Gastroesophageal sphincter (tissue), 4 donors: ENCODE data around the gene JAG2. TPM values are rescaled to one million over a fixed set of nuclear protein-coding genes. Genes with fewer than 3 reads are reported as not detected.

Experiments used
- ATAC-seq: fragments of 150-250 bp; one replicate; pipeline ENCODE4 v1.9.1; 2016; ENCODE audit warnings: mild to moderate bottlenecking, moderate library complexity
- H3K27ac ChIP-seq, 4 donors: fragments of 200-600 bp; sonication (generic) in 3 of 4; 1 replicate in 3 of 4; 2 replicates in 1 of 4; pipeline ENCODE4 v1.5.1; 2016 to 2019
- H3K27me3 ChIP-seq: fragments of 200-600 bp; sonication (generic); one replicate; pipeline ENCODE4 v1.5.1; 2019
- H3K36me3 ChIP-seq, 2 donors: fragments of 200-600 bp; sonication (generic); one replicate each; pipeline ENCODE4 v1.5.1; 2019; ENCODE audit warnings: control low read depth in 1 of 2
- H3K4me1 ChIP-seq, 3 donors: fragments of 200-600 bp; sonication (generic); 1 replicate in 2 of 3; 2 replicates in 1 of 3; pipeline ENCODE4 v1.5.1; 2016 to 2019; ENCODE audit warnings: control low read depth in 2 of 3
- H3K4me3 ChIP-seq, 2 donors: fragments of 200-600 bp; sonication (generic); one replicate each; pipeline ENCODE4 v1.5.1; 2019; ENCODE audit warnings: mild to moderate bottlenecking in 1 of 2, moderate library complexity in 1 of 2
- H3K9me3 ChIP-seq, 3 donors: fragments of 200-600 bp; sonication (generic); one replicate each; pipeline ENCODE4 v1.5.1; 2017 to 2019; ENCODE audit warnings: control low read depth in 2 of 3
- CTCF ChIP-seq, 4 experiments: fragments of 200-600 bp in 2 of 4; fragments of 450-650 bp in 2 of 4; sonication (generic) in 1 of 4; IDR thresholded peaks; one replicate each; pipeline ENCODE4 v1.5.1; 2017 to 2019; ENCODE audit warnings: antibody characterized with exemption in 4 of 4, mild to moderate bottlenecking in 2 of 4, moderate library complexity in 2 of 4
- EP300 ChIP-seq: sonication (generic); formaldehyde crosslinking; IDR thresholded peaks from one replicate; pipeline ENCODE4 v1.6.1; 2017; ENCODE audit warnings: antibody characterized with exemption, mild to moderate bottlenecking
- POLR2A ChIP-seq, 2 donors: fragments of 450-650 bp; IDR thresholded peaks; one replicate each; pipeline ENCODE4 v1.6.1; 2017; ENCODE audit warnings: antibody characterized with exemption in 2 of 2, mild to moderate bottlenecking in 2 of 2, moderate library complexity in 1 of 2
- POLR2AphosphoS5 ChIP-seq: sonication (generic); formaldehyde crosslinking; IDR thresholded peaks from one replicate; pipeline ENCODE4 v1.6.1; 2017; ENCODE audit warnings: antibody characterized with exemption
- WGBS, 2 donors: methylation state at CpG; one replicate each; pipeline ENCODE4 v1.1.5; 2018; ENCODE audit warnings: low coverage in 1 of 2; 5-methylcytosine and 5-hydroxymethylcytosine counted together
- total RNA-seq, 4 donors: library from RNA; depleted of rRNA; stranded (reverse); fragments of >200 nt; gene quantifications; one replicate each; pipeline ENCODE4 v1.1.0, GENCODE V29; 2016

Gene JAG2
- total RNA-seq, 4 donors from 2014 or later, result 3.7 to 18.8 (median 14.5) TPM

DNA sequence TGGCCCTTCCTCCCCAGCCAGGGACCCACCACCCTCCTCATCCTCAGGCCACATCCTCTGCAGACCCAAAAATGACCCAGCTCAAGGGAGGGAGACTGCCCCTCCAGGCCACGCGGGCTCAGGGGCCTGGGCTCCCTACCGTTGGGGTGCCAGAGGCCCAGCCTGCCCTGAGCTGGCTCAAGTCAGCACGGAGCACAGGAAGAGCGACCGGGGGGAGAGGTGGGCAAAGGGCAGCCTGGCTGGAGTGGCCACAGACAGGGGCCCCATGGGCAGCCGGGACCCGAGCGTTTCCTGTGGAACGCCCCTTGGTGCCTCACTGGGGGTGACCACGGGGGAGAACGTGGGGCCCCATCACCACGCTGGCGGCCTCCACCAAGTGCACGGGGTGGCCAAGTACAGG, 10.7 kb downstream of the JAG2 start:
- no peak for ATAC-seq
- Histone ChIP-seq H3K27me3 (peaks cover 18% of the 10 kb centered on the region), H3K4me1 (no peaks in the 10 kb centered on the region), H3K4me3 (no peak overlapping the region), H3K9me3 (no peaks in the 10 kb centered on the region), H3K27ac (no peak overlapping the region), H3K36me3 (no peaks in the 10 kb centered on the region)
- 90% methylated on average over 2 of the region's 15 CpGs; no CpG with 5 or more reads in 1 of the 2 donors for WGBS, 2 donors
- TF ChIP-seq EP300 (no peak), POLR2AphosphoS5 (no peak), CTCF (IDR thresholded peaks at IDR 0.05) (no peak), POLR2A (IDR thresholded peaks at IDR 0.05) (no peak)

DNA sequence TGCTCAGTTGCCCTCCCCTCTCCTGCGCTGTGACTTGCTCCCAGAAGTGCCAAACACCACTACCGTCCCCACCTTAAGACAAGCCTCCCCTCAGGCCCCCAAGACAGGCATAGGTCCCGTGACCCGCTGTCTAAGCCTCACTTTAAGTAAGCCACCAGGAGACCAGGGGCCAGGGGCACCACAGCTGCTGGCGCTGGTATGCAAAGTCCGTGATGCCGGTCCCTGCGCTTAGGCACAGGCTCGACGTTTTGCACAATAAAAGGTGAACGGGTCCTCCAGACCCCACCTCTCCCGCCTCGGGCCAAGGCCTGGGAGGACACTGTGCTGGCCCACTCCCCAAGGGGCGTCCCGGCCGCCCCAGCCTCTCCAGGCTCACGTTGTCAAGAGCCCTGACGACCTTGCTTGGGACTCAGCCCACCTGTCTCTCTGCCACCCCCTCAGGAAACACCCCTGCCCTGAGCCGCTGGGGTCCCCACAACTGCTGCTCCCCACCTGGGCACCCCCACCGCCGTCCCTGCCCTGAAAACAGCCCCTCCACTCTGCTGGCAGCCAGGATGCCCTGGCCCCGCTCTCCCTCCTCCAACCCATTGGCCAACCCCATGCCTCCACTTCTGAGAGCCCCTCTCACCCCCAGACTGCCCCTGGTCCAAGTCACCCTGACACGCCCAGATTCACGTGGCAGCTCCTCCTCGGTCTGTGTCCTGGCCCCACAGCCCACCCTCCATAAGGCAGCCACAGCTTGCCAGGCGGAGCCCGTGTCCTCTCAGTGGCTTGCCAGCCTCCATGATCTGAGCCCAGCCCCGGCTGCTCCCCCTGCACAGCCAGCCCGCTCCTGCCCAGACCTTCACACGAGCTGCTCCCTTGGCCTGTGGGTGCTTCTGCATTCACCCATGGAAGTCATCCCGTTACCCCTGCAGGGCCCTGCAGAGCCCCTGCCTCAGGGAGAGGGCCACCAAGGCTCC, 11.9 kb downstream of the JAG2 start:
- no peak for ATAC-seq
- 79% methylated on average over 7 of the region's 31 CpGs; no CpG with 5 or more reads in 1 of the 2 donors for WGBS, 2 donors
- H3K27me3 ChIP-seq, result peaks cover 13% of the 10 kb centered on the region
- TF ChIP-seq EP300, result no peak
- TF ChIP-seq CTCF (IDR thresholded peaks at IDR 0.05), result no peak
- TF ChIP-seq POLR2AphosphoS5, result no peak
- TF ChIP-seq POLR2A (IDR thresholded peaks at IDR 0.05), result no peak
- H3K9me3 ChIP-seq, result no peaks in the 10 kb centered on the region
- no peak overlapping the region for H3K27ac ChIP-seq
- H3K4me1 ChIP-seq, result no peaks in the 10 kb centered on the region
- H3K36me3 ChIP-seq, result no peaks in the 10 kb centered on the region
- no peak overlapping the region for H3K4me3 ChIP-seq

GRCh38 chr14:105155681-105156413, 12.7 kb downstream of the JAG2 start:
- H3K4me1 ChIP-seq, result no peaks in the 10 kb centered on the region
- H3K27me3 ChIP-seq, result peaks cover 13% of the 10 kb centered on the region
- no peak overlapping the region for H3K27ac ChIP-seq
- no CpG with 5 or more reads among the region's 48 CpGs for WGBS, 2 donors
- no peaks in the 10 kb centered on the region for H3K9me3 ChIP-seq
- no peaks in the 10 kb centered on the region for H3K36me3 ChIP-seq
- TF ChIP-seq CTCF (IDR thresholded peaks at IDR 0.05), result no peak
- TF ChIP-seq EP300, result no peak
- no peak for TF ChIP-seq POLR2A (IDR thresholded peaks at IDR 0.05)
- no peak overlapping the region for H3K4me3 ChIP-seq
- no peak for ATAC-seq

DNA sequence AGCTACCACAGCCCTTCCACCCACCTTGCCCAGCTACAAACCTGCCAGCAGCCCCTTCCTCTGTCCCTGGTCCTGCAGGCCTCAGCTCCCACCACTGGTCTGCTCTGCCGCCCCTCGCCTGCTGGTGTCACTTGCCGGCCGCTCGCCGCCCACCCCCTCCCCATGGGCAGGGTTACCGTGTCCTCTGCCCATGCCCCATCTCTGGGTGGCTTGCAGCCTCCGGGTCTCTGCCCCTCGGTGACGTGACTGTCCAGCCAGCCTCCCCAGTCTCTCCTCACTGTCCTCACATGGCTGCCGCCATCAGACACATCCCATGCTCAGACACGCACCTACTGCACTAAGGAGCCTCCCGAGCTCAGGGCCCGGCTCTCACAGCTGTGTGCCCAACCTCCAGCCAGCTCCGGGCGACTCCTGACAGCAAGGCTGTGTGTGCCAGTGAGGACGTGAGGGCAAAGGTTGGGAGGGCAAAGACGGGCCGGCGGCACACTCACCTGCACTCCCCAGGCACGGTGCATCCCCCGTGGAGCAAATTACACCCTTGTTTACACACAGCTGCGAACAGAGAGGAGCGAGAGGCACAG, 13.4 kb downstream of the JAG2 start:
- Histone ChIP-seq H3K36me3 (peaks cover 0 to 4% of the 10 kb centered on the region in 2 donors), H3K9me3 (no peaks in the 10 kb centered on the region), H3K4me1 (no peaks in the 10 kb centered on the region), H3K4me3 (no peak overlapping the region), H3K27ac (no peak overlapping the region), H3K27me3 (peaks cover 13% of the 10 kb centered on the region)
- TF ChIP-seq POLR2AphosphoS5 (no peak), CTCF (IDR thresholded peaks at IDR 0.05) (no peak), POLR2A (IDR thresholded peaks at IDR 0.05) (no peak), EP300 (no peak)
- 70 to 81% methylated on average over 2 to 3 of the region's 24 CpGs for WGBS, 2 donors
- ATAC-seq, result no peak
